HepG2 (cell line): ENCODE data around the gene ALG8. TPM values are rescaled to one million over a fixed set of nuclear protein-coding genes. Genes with fewer than 3 reads are reported as not detected.

Experiments
- ATAC-seq: fragments of 200-7000 bp; cut with Tn5 transposase; 3 replicates; pipeline ENCODE4 v1.9.1; 2020; ENCODE audit warnings: mild to moderate bottlenecking, moderate library complexity
- BruUV-seq: library from RNA; stranded (reverse); fragments of 400-500 nt; replicated peaks from 2 replicates; lab custom pipeline; 2021; lab: Mats Ljungman, UMichigan
- CTCF ChIA-PET: fragments of 300-600 bp; formaldehyde crosslinking; extraction: SDS; loops from one replicate; lab custom pipeline; 2021; ENCODE audit warnings: low total read pairs, inconsistent platforms, low intra/inter-chr PET ratio; lab: Yijun Ruan, JAX
- POLR2A ChIA-PET: fragments of 350-600 bp; sonication (Branson Sonifier 250); formaldehyde crosslinking; loops from one replicate; lab custom pipeline; 2020; ENCODE audit warnings: antibody characterized with exemption, inconsistent platforms; lab: Yijun Ruan, JAX
- DNase-seq: peaks from one replicate; pipeline ENCODE4 v3.0.0-alpha.2; 2015; ENCODE audit warnings: low spot score
- FAIRE-seq: peaks from 3 replicates; lab custom pipeline; 2011; peaks lifted over from hg19 to GRCh38; lab: Jason Lieb, UNC
- H2AFZ ChIP-seq: one replicate; pipeline ENCODE4 v1.6.1; 2011; ENCODE audit warnings: low read length, inconsistent platforms
- H3K27ac ChIP-seq: fragments of 300-600 bp; 3 replicates; pipeline ENCODE4 v1.8.0; 2011; ENCODE audit warnings: mixed run types, mild to moderate bottlenecking, mixed read lengths, low read length, inconsistent platforms; ENCODE audit not compliant: insufficient read depth; ENCODE audit errors: extremely low read length
- H3K27me3 ChIP-seq, 2 experiments: fragments of 200-600 bp in 1 of 2; 2 replicates in 1 of 2; 3 replicates in 1 of 2; pipeline versions ENCODE4 v1.6.0 to v1.8.0; 2011; ENCODE audit warnings: low read length in 2 of 2, mild to moderate bottlenecking in 2 of 2, moderate library complexity in 2 of 2, inconsistent platforms in 1 of 2; ENCODE audit not compliant: insufficient read depth in 2 of 2, control insufficient read depth in 1 of 2
- H3K36me3 ChIP-seq, 2 experiments: fragments of 200-600 bp in 1 of 2; replicated peaks in 1 of 2; 2 replicates in 1 of 2; 3 replicates in 1 of 2; pipeline versions ENCODE4 v1.5.1 to v1.8.0; 2011; ENCODE audit warnings: low read length in 2 of 2, inconsistent platforms in 1 of 2; ENCODE audit not compliant: insufficient read depth in 2 of 2, control insufficient read depth in 1 of 2
- H3K4me1 ChIP-seq: 2 replicates; pipeline ENCODE4 v1.5.1; 2012; ENCODE audit warnings: low read length, inconsistent platforms; ENCODE audit not compliant: insufficient read depth
- H3K4me2 ChIP-seq: 2 replicates; pipeline ENCODE4 v1.6.0; 2011; ENCODE audit warnings: low read depth, low read length, inconsistent platforms
- H3K4me3 ChIP-seq, 3 experiments: fragments of 200-600 bp in 1 of 3; sonication (generic), shearing (Covaris generic) in 1 of 3; replicated peaks in 1 of 3; 2 replicates each; pipeline ENCODE4 v1.5.1; 2011 to 2016; ENCODE audit warnings: low read length in 3 of 3, inconsistent platforms in 2 of 3, low read depth in 2 of 3, mild to moderate bottlenecking in 2 of 3, control low read depth in 1 of 3, mixed read lengths in 1 of 3; ENCODE audit not compliant: insufficient read depth in 1 of 3
- H3K79me2 ChIP-seq: one replicate; pipeline ENCODE4 v1.6.1; 2011; ENCODE audit warnings: low read length, inconsistent platforms; ENCODE audit not compliant: insufficient read depth
- H3K9ac ChIP-seq: 2 replicates; pipeline ENCODE4 v1.6.0; 2011; ENCODE audit warnings: mild to moderate bottlenecking, low read depth, low read length, inconsistent platforms; ENCODE audit not compliant: insufficient read depth
- H3K9me3 ChIP-seq: 2 replicates; pipeline ENCODE4 v1.5.1; 2012; ENCODE audit warnings: mild to moderate bottlenecking, low read length
- H4K20me1 ChIP-seq: 2 replicates; pipeline ENCODE4 v1.6.0; 2011; ENCODE audit warnings: inconsistent platforms, mild to moderate bottlenecking, low read length, moderate library complexity; ENCODE audit not compliant: insufficient read depth
- IKZF5 ChIP-seq: IDR thresholded peaks from 2 replicates; pipeline ENCODE4 v1.6.1; 2018; ENCODE audit warnings: missing genetic modification reagents, mild to moderate bottlenecking, missing compliant biosample characterization
- MXI1 ChIP-seq: IDR thresholded peaks from 3 replicates; pipeline ENCODE4 v1.6.1; 2012; ENCODE audit warnings: low read depth, low read length, inconsistent platforms, borderline replicate concordance
- RBFOX2 ChIP-seq: fragments of 200-400 bp; formaldehyde crosslinking; IDR thresholded peaks from 2 replicates; pipeline ENCODE4 v1.6.1; 2017; ENCODE audit warnings: low read depth, mild to moderate bottlenecking, low read length
- RXRA ChIP-seq: sonication (generic); formaldehyde crosslinking; IDR thresholded peaks from 2 replicates; pipeline ENCODE4 v1.5.1; 2020; ENCODE audit warnings: missing genetic modification reagents
- SRSF9 ChIP-seq: fragments of 200-400 bp; formaldehyde crosslinking; IDR thresholded peaks from 2 replicates; pipeline ENCODE4 v1.6.1; 2018; ENCODE audit warnings: borderline replicate concordance, mild to moderate bottlenecking, low read depth, low read length; ENCODE audit not compliant: insufficient read depth, poor library complexity, severe bottlenecking
- TAF1 ChIP-seq: sonication (generic); formaldehyde crosslinking; IDR thresholded peaks from 2 replicates; pipeline ENCODE4 v1.4.0; 2020; ENCODE audit warnings: missing genetic modification reagents
- ZBTB21 ChIP-seq: sonication (generic); formaldehyde crosslinking; IDR thresholded peaks from 2 replicates; pipeline ENCODE4 v1.4.0; 2020; ENCODE audit warnings: missing genetic modification reagents
- ZBTB26 ChIP-seq: IDR thresholded peaks from 2 replicates; pipeline ENCODE4 v1.6.1; 2016; ENCODE audit warnings: missing compliant biosample characterization, missing genetic modification reagents, borderline replicate concordance
- ZNF510 ChIP-seq: sonication (generic); formaldehyde crosslinking; IDR thresholded peaks from 2 replicates; pipeline ENCODE4 v1.4.0; 2020; ENCODE audit warnings: low read depth, mild to moderate bottlenecking, missing genetic modification reagents
- ZNF577 ChIP-seq: sonication (generic); formaldehyde crosslinking; IDR thresholded peaks from 2 replicates; pipeline ENCODE4 v1.4.0; 2020; ENCODE audit warnings: mild to moderate bottlenecking, low read depth, missing genetic modification reagents, borderline replicate concordance
- ZSCAN12 ChIP-seq: sonication (generic); formaldehyde crosslinking; IDR thresholded peaks from 2 replicates; pipeline ENCODE4 v1.9.0; 2021; ENCODE audit warnings: mild to moderate bottlenecking, missing genetic modification reagents
- WGBS: methylation state at CpG from one replicate; pipeline ENCODE4 v1.1.6; 2017; ENCODE audit warnings: low lambda C conversion rate; 5-methylcytosine and 5-hydroxymethylcytosine counted together
- in situ Hi-C: cut with HindIII; loops from 2 replicates; pipeline ENCODE4 v1.10.0; 2017; ENCODE audit warnings: low pct_unique_long_range_greater_than_20kb; ENCODE audit not compliant: extremely low pct_ligation_motif_present
- intact Hi-C: fragments of 100-400 bp; cut with micrococcal nuclease; formaldehyde crosslinking; loops from one replicate; pipeline ENCODE4 v1.10.0; 2022; ENCODE audit not compliant: unreplicated experiment
- polyA plus RNA-seq, 8 experiments: library from polyadenylated mRNA; depleted of rRNA in 3 of 8; stranded (reverse) in 7 of 8; unstranded in 1 of 8; fragments of >200 nt; fragmentation: Illumina TruSeq in 4 of 8; extraction: Trizol in 4 of 8; gene quantifications; 2 replicates each; pipeline versions ENCODE4 v1.2.1 to v1.2.3, GENCODE V29; 2011 to 2016; ENCODE audit warnings: low read depth in 4 of 8, missing spikeins in 1 of 8, mixed read lengths in 1 of 8; ENCODE audit not compliant: insufficient read depth in 1 of 8
- total RNA-seq, 5 experiments: library from RNA; depleted of rRNA; stranded (reverse); fragments of >200 nt; fragmentation: Illumina TruSeq; extraction: Trizol; gene quantifications; 2 replicates each; pipeline ENCODE4 v1.2.3, GENCODE V29; 2016; ENCODE audit warnings: low read depth in 1 of 5

The ALG8 gene
- total and polyA plus RNA-seq, 2 of the 13 experiments (the other 11 are each of a cell fraction or from before 2014, with no cell fraction given), result 75.8 to 88.0 TPM

- no peak overlapping the region for H3K9ac ChIP-seq
- H3K79me2 ChIP-seq, result peaks cover 6% of the 10 kb centered on the region
- CTCF ChIA-PET, result no interaction called here
- no peak overlapping the region for H3K4me3 ChIP-seq
- intact Hi-C loops, result no loop called here
- H3K27ac ChIP-seq, result no peak overlapping the region
- no TSS peak for BruUV-seq
- WGBS, result 100% methylated on average over 2 of the region's 2 CpGs
- ATAC-seq (no peak), FAIRE-seq (no peak), DNase-seq (no peak)
- peaks cover 6 to 25% of the 10 kb centered on the region in 2 experiments for H3K36me3 ChIP-seq
- H3K9me3 ChIP-seq, result no peaks in the 10 kb centered on the region
- H2AFZ ChIP-seq, result no peak overlapping the region
- peaks cover 37% of the 10 kb centered on the region for H3K4me1 ChIP-seq
- in situ Hi-C loops, result no loop called here
- POLR2A ChIA-PET, result interaction anchor here (0.8 kb wide), 1 partner anchor 19 kb away, joined by 3 read pairs; no protein-coding TSS in a partner anchor
- H4K20me1 ChIP-seq, result no peaks in the 10 kb centered on the region
- H3K4me2 ChIP-seq, result no peak overlapping the region
- H3K27me3 ChIP-seq, result no peaks in the 10 kb centered on the region
- TF ChIP-seq ZBTB26, result no peak
- TF ChIP-seq TAF1 (CRISPR knock-in tag), result no peak
- TF ChIP-seq ZSCAN12 (CRISPR knock-in tag), result no peak
- TF ChIP-seq RBFOX2, result no peak
- no peak for TF ChIP-seq RXRA (CRISPR knock-in tag)
- TF ChIP-seq ZBTB21 (CRISPR knock-in tag), result no peak
- TF ChIP-seq MXI1, result no peak
- no peak for TF ChIP-seq ZNF577 (CRISPR knock-in tag)
- no peak for TF ChIP-seq ZNF510
- no peak for TF ChIP-seq SRSF9
- TF ChIP-seq IKZF5, result no peak
These were observed 74.2 kb downstream of the ALG8 start for GRCh38 chr11:78065203-78065602.
